HG03378 (cell line): Measurements from ENCODE around the gene GXYLT2.
"Not testable (repeated sequence)": the region's sequence is repeated elsewhere in the genome, so short reads cannot be mapped to it uniquely, and the experiment has no call there.

Source experiments
- ATAC-seq: cut with Tn5 transposase; IDR thresholded peaks from one replicate; pipeline ENCODE4 v1.9.1; 2021; ENCODE audit warnings: mild to moderate bottlenecking, moderate library complexity; ENCODE audit not compliant: unreplicated experiment

The GXYLT2 gene

GRCh38 chr3:72892081-72892775, 4.4 kb downstream of the GXYLT2 start:
- no peak for ATAC-seq

- ATAC-seq, result no peak
These were observed 5.0 kb downstream of the GXYLT2 start for GRCh38 chr3:72892870-72893269.

GRCh38 chr3:72894976-72895552, 7.2 kb downstream of the GXYLT2 start:
- no peak for ATAC-seq

GRCh38 chr3:72896996-72897757, 9.3 kb downstream of the GXYLT2 start:
- no peak for ATAC-seq

GRCh38 chr3:72897758-72898007, 9.8 kb downstream of the GXYLT2 start:
- no peak for ATAC-seq

- no peak for ATAC-seq
These were observed 11.5 kb downstream of the GXYLT2 start for GRCh38 chr3:72899349-72899765.

GRCh38 chr3:72900048-72900447, 12.2 kb downstream of the GXYLT2 start:
- ATAC-seq, result no peak

GRCh38 chr3:72901840-72902239, 14.0 kb downstream of the GXYLT2 start:
- ATAC-seq, result no peak

- no peak for ATAC-seq
These were observed 15.2 kb downstream of the GXYLT2 start for GRCh38 chr3:72903004-72903403.

GRCh38 chr3:72904163-72904562, 16.3 kb downstream of the GXYLT2 start:
- ATAC-seq, result no peak

GRCh38 chr3:72906154-72906553, 18.3 kb downstream of the GXYLT2 start:
- no peak for ATAC-seq

- no peak for ATAC-seq
These were observed 19.4 kb downstream of the GXYLT2 start for GRCh38 chr3:72907131-72907711.

GRCh38 chr3:72907731-72908620, 20.1 kb downstream of the GXYLT2 start:
- no peak for ATAC-seq

- no peak for ATAC-seq
These were observed 21.7 kb downstream of the GXYLT2 start for GRCh38 chr3:72909591-72909990.

GRCh38 chr3:72912532-72912931, 24.7 kb downstream of the GXYLT2 start:
- ATAC-seq, result no peak

GRCh38 chr3:72914383-72914782, 26.5 kb downstream of the GXYLT2 start:
- no peak for ATAC-seq

GRCh38 chr3:72916250-72916649, 28.4 kb downstream of the GXYLT2 start:
- ATAC-seq, result no peak

- no peak for ATAC-seq
These were observed 31.7 kb downstream of the GXYLT2 start for GRCh38 chr3:72919520-72919919.

GRCh38 chr3:72924055-72924454, 36.2 kb downstream of the GXYLT2 start:
- no peak for ATAC-seq

- not testable (repeated sequence) for ATAC-seq
These were observed 41.2 kb downstream of the GXYLT2 start for GRCh38 chr3:72928781-72929735.
